B cell (primary cell): Measurements from ENCODE around the gene OBP2B.

Experiments
- EZH2 ChIP-seq: IDR thresholded peaks from 2 replicates; pipeline ENCODE4 v1.6.1; 2012; ENCODE audit warnings: borderline replicate concordance, low read depth, mild to moderate bottlenecking, moderate library complexity, low read length; ENCODE audit not compliant: insufficient read depth, poor library complexity, severe bottlenecking
- TF ChIP-seq, protein P1 (sequence below): fragments of 200-600 bp; IDR thresholded peaks from one replicate; pipeline ENCODE4 v1.8.0; 2022; ENCODE audit warnings: antibody characterized with exemption, mild to moderate bottlenecking

DNA sequence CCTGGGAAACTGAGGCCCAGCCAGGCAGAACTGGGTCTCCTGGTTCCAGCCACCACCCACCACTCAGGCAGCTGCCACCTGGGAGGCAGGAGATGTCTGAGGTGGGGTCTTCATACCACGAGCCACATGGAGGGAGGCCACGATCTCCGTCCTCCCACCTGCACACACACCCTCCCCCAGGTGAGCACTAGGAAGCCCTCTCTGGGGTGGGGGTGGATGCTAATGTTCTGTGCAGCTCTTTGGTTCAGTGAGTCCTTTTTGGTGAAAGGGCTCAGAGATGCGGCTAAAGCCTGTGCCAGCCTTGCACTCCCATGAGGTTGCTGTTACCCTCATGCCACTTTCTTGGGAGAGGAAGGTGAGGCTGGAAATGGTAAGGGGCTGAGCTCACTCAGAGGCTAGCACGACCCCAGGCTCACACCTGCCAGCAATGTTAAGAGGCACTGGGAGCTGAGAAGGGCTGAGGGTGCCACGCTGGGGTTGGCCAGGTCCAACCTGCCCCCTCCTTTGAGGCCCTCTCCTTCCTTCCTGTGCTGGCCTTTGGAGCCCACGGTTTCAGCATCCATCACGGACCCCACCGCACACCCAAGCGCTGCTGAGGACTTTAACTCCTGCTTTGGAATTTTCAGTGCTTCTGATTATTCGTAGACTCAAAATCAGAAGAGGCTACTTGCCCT, 26.6 kb upstream of the OBP2B start:
- TF ChIP-seq EZH2: no peak
- TF ChIP-seq, protein P1, sequence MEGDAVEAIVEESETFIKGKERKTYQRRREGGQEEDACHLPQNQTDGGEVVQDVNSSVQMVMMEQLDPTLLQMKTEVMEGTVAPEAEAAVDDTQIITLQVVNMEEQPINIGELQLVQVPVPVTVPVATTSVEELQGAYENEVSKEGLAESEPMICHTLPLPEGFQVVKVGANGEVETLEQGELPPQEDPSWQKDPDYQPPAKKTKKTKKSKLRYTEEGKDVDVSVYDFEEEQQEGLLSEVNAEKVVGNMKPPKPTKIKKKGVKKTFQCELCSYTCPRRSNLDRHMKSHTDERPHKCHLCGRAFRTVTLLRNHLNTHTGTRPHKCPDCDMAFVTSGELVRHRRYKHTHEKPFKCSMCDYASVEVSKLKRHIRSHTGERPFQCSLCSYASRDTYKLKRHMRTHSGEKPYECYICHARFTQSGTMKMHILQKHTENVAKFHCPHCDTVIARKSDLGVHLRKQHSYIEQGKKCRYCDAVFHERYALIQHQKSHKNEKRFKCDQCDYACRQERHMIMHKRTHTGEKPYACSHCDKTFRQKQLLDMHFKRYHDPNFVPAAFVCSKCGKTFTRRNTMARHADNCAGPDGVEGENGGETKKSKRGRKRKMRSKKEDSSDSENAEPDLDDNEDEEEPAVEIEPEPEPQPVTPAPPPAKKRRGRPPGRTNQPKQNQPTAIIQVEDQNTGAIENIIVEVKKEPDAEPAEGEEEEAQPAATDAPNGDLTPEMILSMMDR: no peak
